Naive thymus-derived CD4-positive, alpha-beta T cell (primary cell): ENCODE data around the gene CLRN2. TPM values are rescaled to one million over a fixed set of nuclear protein-coding genes. Genes with fewer than 3 reads are reported as not detected.

Source experiments
- ATAC-seq: fragments of 150-1000 bp; cut with Tn5 transposase; 2 replicates; pipeline ENCODE4 v1.10.0; 2021; ENCODE audit warnings: mild to moderate bottlenecking, moderate library complexity
- CTCF ChIA-PET: fragments of 350-600 bp; sonication (Branson Sonifier 250); formaldehyde crosslinking; loops from one replicate; lab custom pipeline; 2021; ENCODE audit warnings: antibody characterized with exemption; lab: Charles Lee
- POLR2A ChIA-PET: fragments of 350-600 bp; sonication (Branson Sonifier 250); formaldehyde crosslinking; loops from one replicate; lab custom pipeline; 2021; ENCODE audit warnings: antibody characterized with exemption, inconsistent platforms; lab: Charles Lee
- DNase-seq, 9 donors: peaks; one replicate each; pipeline versions ENCODE4 v3.0.0 to v3.0.0-alpha.2; 2020 to 2022; ENCODE audit warnings: mixed read lengths in 1 of 9
- H3K27ac ChIP-seq: one replicate; pipeline ENCODE4 v1.7.0; 2013; ENCODE audit warnings: mild to moderate bottlenecking, low read depth, low read length, moderate library complexity
- H3K27me3 ChIP-seq, 2 donors: one replicate each; pipeline ENCODE4 v1.7.0; 2013; ENCODE audit warnings: low read length in 2 of 2, mild to moderate bottlenecking in 2 of 2, moderate library complexity in 2 of 2; ENCODE audit not compliant: control insufficient read depth in 2 of 2, insufficient read depth in 2 of 2
- H3K36me3 ChIP-seq, 3 experiments: 1 replicate in 2 of 3; 2 replicates in 1 of 3; pipeline ENCODE4 v1.7.0; 2013; ENCODE audit warnings: low read length in 3 of 3, mild to moderate bottlenecking in 3 of 3, moderate library complexity in 1 of 3; ENCODE audit not compliant: insufficient read depth in 3 of 3, control insufficient read depth in 2 of 3
- H3K4me1 ChIP-seq, 2 donors: one replicate each; pipeline ENCODE4 v1.7.0; 2013; ENCODE audit warnings: low read length in 2 of 2, mild to moderate bottlenecking in 2 of 2, moderate library complexity in 1 of 2; ENCODE audit not compliant: control insufficient read depth in 2 of 2, insufficient read depth in 2 of 2
- H3K4me3 ChIP-seq: 2 replicates; pipeline ENCODE4 v1.7.0; 2013; ENCODE audit warnings: mild to moderate bottlenecking, low read length
- H3K9me3 ChIP-seq, 3 experiments: 1 replicate in 2 of 3; 2 replicates in 1 of 3; pipeline ENCODE4 v1.7.0; 2013; ENCODE audit warnings: low read length in 3 of 3; ENCODE audit not compliant: control insufficient read depth in 2 of 3
- H3K27ac Mint-ChIP-seq, 9 donors: one replicate each; pipeline ENCODE4 v1.8.0; 2020 to 2022; ENCODE audit warnings: mixed read lengths in 9 of 9, mild to moderate bottlenecking in 8 of 9, moderate library complexity in 5 of 9, inconsistent platforms in 2 of 9
- H3K27me3 Mint-ChIP-seq, 5 donors: one replicate each; pipeline ENCODE4 v1.8.0; 2021 to 2022; ENCODE audit warnings: mixed read lengths in 5 of 5, mild to moderate bottlenecking in 1 of 5
- H3K36me3 Mint-ChIP-seq, 5 donors: one replicate each; pipeline ENCODE4 v1.8.0; 2020 to 2022; ENCODE audit warnings: mixed read lengths in 5 of 5, mild to moderate bottlenecking in 3 of 5, inconsistent platforms in 1 of 5
- H3K4me1 Mint-ChIP-seq, 7 donors: one replicate each; pipeline ENCODE4 v1.8.0; 2020 to 2022; ENCODE audit warnings: mixed read lengths in 7 of 7, mild to moderate bottlenecking in 3 of 7, inconsistent platforms in 1 of 7
- H3K4me3 Mint-ChIP-seq, 10 donors: one replicate each; pipeline ENCODE4 v1.8.0; 2020 to 2022; ENCODE audit warnings: mild to moderate bottlenecking in 10 of 10, mixed read lengths in 10 of 10, moderate library complexity in 6 of 10, inconsistent platforms in 2 of 10
- H3K9me3 Mint-ChIP-seq, 11 donors: one replicate each; pipeline ENCODE4 v1.8.0; 2020 to 2022; ENCODE audit warnings: mixed read lengths in 11 of 11, mild to moderate bottlenecking in 4 of 11, inconsistent platforms in 1 of 11, moderate library complexity in 1 of 11
- intact Hi-C, 2 donors: fragments of 100-400 bp; cut with micrococcal nuclease; formaldehyde crosslinking; loops; one replicate each; pipeline ENCODE4 v1.15.1; 2023
- polyA plus RNA-seq, 2 donors: library from polyadenylated mRNA; unstranded; fragments of 300-500 nt; fragmentation: Illumina TruSeq; gene quantifications; one replicate each; pipeline ENCODE4 v1.2.3, GENCODE V29; 2021
- total RNA-seq, 6 experiments: library from RNA in 5 of 6; stranded (reverse) in 5 of 6; gene quantifications; 1 replicate in 5 of 6; 2 replicates in 1 of 6; pipeline ENCODE4 v1.2.3 and lab custom pipeline; 2021 to 2026

CLRN2 gene
- total and polyA plus RNA-seq, 7 experiments from 2014 or later: not detected

- POLR2A ChIA-PET: no interaction called here
- CTCF ChIA-PET: no interaction called here
- peaks cover 11 to 31% (median 13%) of the 10 kb centered on the region in 5 donors for H3K27me3 Mint-ChIP-seq
Observed at GRCh38 chr4:17521595-17521994, 6.6 kb downstream of the CLRN2 start.

GRCh38 chr4:17523662-17524061 is 8.7 kb downstream of the CLRN2 start:
- no peak overlapping the region for H3K4me3 ChIP-seq
- H3K9me3 ChIP-seq: no peaks in the 10 kb centered on the region
- no peaks in the 10 kb centered on the region for H3K4me1 ChIP-seq
- no peak overlapping the region for H3K27ac Mint-ChIP-seq
- peaks cover 11 to 38% (median 27%) of the 10 kb centered on the region in 5 donors for H3K27me3 Mint-ChIP-seq
- H3K9me3 Mint-ChIP-seq: no peaks in the 10 kb centered on the region
- no peaks in the 10 kb centered on the region for H3K36me3 Mint-ChIP-seq
- intact Hi-C loops: no loop called here
- ATAC-seq (no peak), DNase-seq (no peak)
- no peaks in the 10 kb centered on the region for H3K36me3 ChIP-seq
- H3K4me1 Mint-ChIP-seq: no peaks in the 10 kb centered on the region
- H3K27me3 ChIP-seq: no peaks in the 10 kb centered on the region
- ChIA-PET POLR2A (no interaction called here), CTCF (interaction anchor here (1.6 kb wide), 1 partner anchor 10 kb away, joined by 6 read pairs; no protein-coding TSS in a partner anchor)
- H3K4me3 Mint-ChIP-seq: no peak overlapping the region
- H3K27ac ChIP-seq: no peak overlapping the region

More at GRCh38 chr4:17521595-17521994, 6.6 kb downstream of the CLRN2 start:
- H3K9me3 Mint-ChIP-seq: no peaks in the 10 kb centered on the region
- intact Hi-C loops: no loop called here
- no peak overlapping the region for H3K27ac Mint-ChIP-seq
- no peaks in the 10 kb centered on the region for H3K4me1 Mint-ChIP-seq
- no peak for ATAC-seq
- H3K9me3 ChIP-seq: no peaks in the 10 kb centered on the region
- H3K4me3 ChIP-seq: no peak overlapping the region
- no peaks in the 10 kb centered on the region for H3K36me3 Mint-ChIP-seq
- no peaks in the 10 kb centered on the region for H3K36me3 ChIP-seq
- no peaks in the 10 kb centered on the region for H3K4me1 ChIP-seq
- H3K27me3 ChIP-seq: no peaks in the 10 kb centered on the region
- no peak overlapping the region for H3K27ac ChIP-seq
- H3K4me3 Mint-ChIP-seq: no peak overlapping the region
- no peak for DNase-seq

GRCh38 chr4:17526695-17527477 is 11.9 kb downstream of the CLRN2 start:
- Mint-ChIP-seq H3K27me3 (peaks cover 5 to 36% (median 25%) of the 10 kb centered on the region in 5 donors), H3K9me3 (no peaks in the 10 kb centered on the region), H3K36me3 (no peaks in the 10 kb centered on the region), H3K4me3 (no peak overlapping the region), H3K27ac (no peak overlapping the region), H3K4me1 (no peaks in the 10 kb centered on the region)
- no peak overlapping the region for H3K27ac ChIP-seq
- ATAC-seq (no peak), DNase-seq (no peak)
- no peak overlapping the region for H3K4me3 ChIP-seq
- no peaks in the 10 kb centered on the region for H3K36me3 ChIP-seq
- ChIA-PET CTCF (no interaction called here), POLR2A (no interaction called here)
- intact Hi-C loops: no loop called here
- H3K9me3 ChIP-seq: no peaks in the 10 kb centered on the region
- no peaks in the 10 kb centered on the region for H3K4me1 ChIP-seq
- no peaks in the 10 kb centered on the region for H3K27me3 ChIP-seq

- no peaks in the 10 kb centered on the region for H3K4me1 Mint-ChIP-seq
- Histone ChIP-seq H3K9me3 (no peaks in the 10 kb centered on the region), H3K27me3 (no peaks in the 10 kb centered on the region), H3K36me3 (no peaks in the 10 kb centered on the region), H3K27ac (no peak overlapping the region), H3K4me1 (no peaks in the 10 kb centered on the region), H3K4me3 (no peak overlapping the region)
- no peaks in the 10 kb centered on the region for H3K36me3 Mint-ChIP-seq
- no peak for DNase-seq
- no peaks in the 10 kb centered on the region for H3K9me3 Mint-ChIP-seq
- ChIA-PET POLR2A (no interaction called here), CTCF (no interaction called here)
- intact Hi-C loops: no loop called here
- no peak overlapping the region for H3K4me3 Mint-ChIP-seq
- peaks cover 5 to 33% (median 25%) of the 10 kb centered on the region in 5 donors for H3K27me3 Mint-ChIP-seq
- ATAC-seq: no peak
- no peak overlapping the region for H3K27ac Mint-ChIP-seq
Observed at GRCh38 chr4:17528551-17529165, 13.7 kb downstream of the CLRN2 start.

GRCh38 chr4:17531538-17532285 is 16.7 kb downstream of the CLRN2 start:
- no peak overlapping the region for H3K27ac Mint-ChIP-seq
- H3K9me3 Mint-ChIP-seq: no peaks in the 10 kb centered on the region
- H3K4me3 Mint-ChIP-seq: no peak overlapping the region
- POLR2A ChIA-PET: no interaction called here
- no peaks in the 10 kb centered on the region for H3K36me3 ChIP-seq
- H3K27me3 ChIP-seq: no peaks in the 10 kb centered on the region
- ATAC-seq: no peak
- CTCF ChIA-PET: interaction anchor here (0.6 kb wide), 1 partner anchor 17 kb away, joined by 3 read pairs; no protein-coding TSS in a partner anchor
- H3K9me3 ChIP-seq: no peaks in the 10 kb centered on the region
- intact Hi-C loops: no loop called here
- no peak for DNase-seq
- H3K4me3 ChIP-seq: no peak overlapping the region
- H3K27me3 Mint-ChIP-seq: peaks cover 5 to 30% (median 23%) of the 10 kb centered on the region in 5 donors
- H3K4me1 ChIP-seq: no peaks in the 10 kb centered on the region
- H3K4me1 Mint-ChIP-seq: peaks cover 0 to 7% (median 0%) of the 10 kb centered on the region in 7 donors
- H3K27ac ChIP-seq: no peak overlapping the region
- no peaks in the 10 kb centered on the region for H3K36me3 Mint-ChIP-seq

GRCh38 chr4:17534705-17535104 is 19.7 kb downstream of the CLRN2 start:
- CTCF ChIA-PET: no interaction called here
- intact Hi-C loops: no loop called here
- POLR2A ChIA-PET: no interaction called here
- Histone ChIP-seq H3K27me3 (no peaks in the 10 kb centered on the region), H3K4me3 (no peak overlapping the region), H3K9me3 (no peaks in the 10 kb centered on the region), H3K27ac (no peak overlapping the region), H3K36me3 (no peaks in the 10 kb centered on the region), H3K4me1 (no peaks in the 10 kb centered on the region)
- Mint-ChIP-seq H3K27me3 (peaks cover 1 to 15% (median 5%) of the 10 kb centered on the region in 5 donors), H3K4me3 (no peak overlapping the region), H3K9me3 (no peaks in the 10 kb centered on the region), H3K27ac (no peak overlapping the region), H3K36me3 (no peaks in the 10 kb centered on the region), H3K4me1 (peaks cover 0 to 7% (median 0%) of the 10 kb centered on the region in 7 donors)
- DNase-seq (no peak), ATAC-seq (no peak)
